ENCODE results near the gene AK4. TPM values are rescaled to one million over a fixed set of nuclear protein-coding genes. Genes with fewer than 3 reads are reported as not detected.

The AK4 gene
- total RNA-seq, 1 experiment from 2014 or later: 5.5 TPM

DNA sequence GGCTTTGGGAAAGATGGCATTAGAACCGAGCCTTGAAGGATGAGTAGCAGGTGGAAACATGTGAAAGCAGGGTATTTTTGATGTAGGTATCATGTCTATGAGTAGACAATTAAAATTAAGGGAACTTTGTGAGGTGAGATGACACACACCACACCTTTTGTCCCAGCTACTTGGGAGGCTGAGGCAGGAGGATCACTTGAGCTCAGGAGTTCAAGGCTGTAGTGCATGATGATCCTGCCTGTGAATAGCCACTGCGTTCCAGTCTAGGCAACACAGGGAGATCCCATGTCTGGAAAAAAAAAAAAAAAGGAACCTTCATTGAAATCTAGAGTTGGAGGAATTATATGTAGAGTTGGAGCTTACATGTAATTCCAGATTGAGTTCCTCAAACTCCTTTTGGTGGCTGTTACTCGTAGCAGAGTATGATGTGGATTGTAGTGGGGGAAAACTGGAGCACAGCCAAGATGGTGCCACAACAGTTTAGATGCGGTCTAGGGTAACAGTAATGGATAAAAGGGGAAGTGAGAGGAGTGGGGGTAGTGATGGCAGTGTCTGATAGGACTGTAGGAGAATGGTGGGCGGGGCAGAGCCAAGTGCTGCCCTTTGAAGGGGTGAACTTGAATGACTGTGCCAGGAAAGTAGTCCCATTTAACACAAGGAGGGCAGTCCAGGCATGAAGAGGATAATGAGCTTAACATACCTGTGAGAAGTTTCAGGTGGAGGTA, 17.4 kb downstream of the AK4 start:
- TF ChIP-seq, protein P1, sequence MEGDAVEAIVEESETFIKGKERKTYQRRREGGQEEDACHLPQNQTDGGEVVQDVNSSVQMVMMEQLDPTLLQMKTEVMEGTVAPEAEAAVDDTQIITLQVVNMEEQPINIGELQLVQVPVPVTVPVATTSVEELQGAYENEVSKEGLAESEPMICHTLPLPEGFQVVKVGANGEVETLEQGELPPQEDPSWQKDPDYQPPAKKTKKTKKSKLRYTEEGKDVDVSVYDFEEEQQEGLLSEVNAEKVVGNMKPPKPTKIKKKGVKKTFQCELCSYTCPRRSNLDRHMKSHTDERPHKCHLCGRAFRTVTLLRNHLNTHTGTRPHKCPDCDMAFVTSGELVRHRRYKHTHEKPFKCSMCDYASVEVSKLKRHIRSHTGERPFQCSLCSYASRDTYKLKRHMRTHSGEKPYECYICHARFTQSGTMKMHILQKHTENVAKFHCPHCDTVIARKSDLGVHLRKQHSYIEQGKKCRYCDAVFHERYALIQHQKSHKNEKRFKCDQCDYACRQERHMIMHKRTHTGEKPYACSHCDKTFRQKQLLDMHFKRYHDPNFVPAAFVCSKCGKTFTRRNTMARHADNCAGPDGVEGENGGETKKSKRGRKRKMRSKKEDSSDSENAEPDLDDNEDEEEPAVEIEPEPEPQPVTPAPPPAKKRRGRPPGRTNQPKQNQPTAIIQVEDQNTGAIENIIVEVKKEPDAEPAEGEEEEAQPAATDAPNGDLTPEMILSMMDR (conservative IDR thresholded peaks at IDR 0.05; ENCODE audit: low read depth, low read length): no peak
- no peak for TF ChIP-seq EZH2 (IDR thresholded peaks at IDR 0.05; ENCODE audit: borderline replicate concordance, low read depth, low read length, poor library complexity, severe bottlenecking)
- BruUV-seq (replicated peaks): no TSS peak
- H3K27ac ChIP-seq (ENCODE audit: low read depth, low read length, poor library complexity, severe bottlenecking): no peak overlapping the region
- H3K36me3 ChIP-seq (ENCODE audit: insufficient read depth, low read length, poor library complexity, severe bottlenecking): no peaks in the 10 kb centered on the region
- H3K27me3 ChIP-seq (replicated peaks; ENCODE audit: insufficient read depth, low read depth, low read length, poor library complexity): no peaks in the 10 kb centered on the region
- H3K4me1 ChIP-seq (ENCODE audit: insufficient read depth, low read length, poor library complexity, severe bottlenecking): no peaks in the 10 kb centered on the region
- H3K4me3 ChIP-seq (ENCODE audit: low read depth, low read length, poor library complexity, severe bottlenecking): no peak overlapping the region
- no peak for DNase-seq (ENCODE audit: low spot score)
- ChIA-PET CTCF (no interaction called here), POLR2A (ENCODE audit: low non-redundant PET) (no interaction called here)
- H3K9me3 ChIP-seq (ENCODE audit: low read depth, low read length, poor library complexity, severe bottlenecking): no peaks in the 10 kb centered on the region
- intact Hi-C loops (cut with micrococcal nuclease; ENCODE audit: unreplicated experiment): no loop called here

DNA sequence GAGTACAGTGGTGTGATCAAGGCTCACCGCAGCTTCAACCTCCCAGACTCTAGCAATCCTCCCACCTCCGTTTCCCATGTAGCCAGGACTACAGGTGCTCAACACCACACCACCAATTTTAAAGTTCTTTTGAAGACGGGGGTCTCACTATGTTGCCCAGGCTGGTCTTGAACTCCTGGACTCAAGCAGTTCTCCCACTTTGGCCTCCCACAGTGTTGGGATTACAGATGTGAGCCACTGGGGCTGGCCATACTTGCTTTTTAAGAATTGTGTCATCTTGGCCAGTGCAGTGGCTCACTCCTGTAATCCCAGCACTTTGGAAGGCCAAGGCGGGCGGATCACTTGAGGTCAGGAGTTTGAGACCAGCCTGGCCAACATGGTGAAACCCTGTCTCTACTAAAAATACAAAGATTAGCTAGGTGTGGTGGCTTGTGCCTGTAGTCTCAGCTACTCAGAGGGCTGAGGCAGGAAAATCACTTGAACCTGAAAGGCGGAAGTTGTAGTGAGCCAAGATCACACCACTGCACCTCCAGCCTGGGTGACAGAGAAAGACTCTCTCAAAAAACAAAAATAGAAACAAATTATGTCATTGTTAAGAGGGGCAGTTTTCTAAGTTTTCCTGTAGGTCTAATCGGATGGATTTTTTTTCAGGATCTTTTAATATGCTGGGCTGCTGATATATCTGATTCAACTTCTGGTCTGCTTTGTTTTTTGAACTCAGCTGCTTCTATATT, 18.7 kb downstream of the AK4 start:
- Histone ChIP-seq H3K4me3 (ENCODE audit: low read depth, low read length, poor library complexity, severe bottlenecking) (no peak overlapping the region), H3K9me3 (ENCODE audit: low read depth, low read length, poor library complexity, severe bottlenecking) (no peaks in the 10 kb centered on the region), H3K27me3 (replicated peaks; ENCODE audit: insufficient read depth, low read depth, low read length, poor library complexity) (no peaks in the 10 kb centered on the region), H3K4me1 (ENCODE audit: insufficient read depth, low read length, poor library complexity, severe bottlenecking) (no peaks in the 10 kb centered on the region), H3K36me3 (ENCODE audit: insufficient read depth, low read length, poor library complexity, severe bottlenecking) (no peaks in the 10 kb centered on the region), H3K27ac (ENCODE audit: low read depth, low read length, poor library complexity, severe bottlenecking) (no peak overlapping the region)
- POLR2A ChIA-PET (ENCODE audit: low non-redundant PET): interaction anchor here (0.6 kb wide), 1 partner anchor 17 kb away, joined by 5 read pairs; no protein-coding TSS in a partner anchor
- TF ChIP-seq, protein P1 (conservative IDR thresholded peaks at IDR 0.05; ENCODE audit: low read depth, low read length): no peak
- TF ChIP-seq EZH2 (IDR thresholded peaks at IDR 0.05; ENCODE audit: borderline replicate concordance, low read depth, low read length, poor library complexity, severe bottlenecking): no peak
- BruUV-seq (replicated peaks): no TSS peak
- DNase-seq (ENCODE audit: low spot score): no peak
- intact Hi-C loops (cut with micrococcal nuclease; ENCODE audit: unreplicated experiment): no loop called here
- CTCF ChIA-PET: no interaction called here

DNA sequence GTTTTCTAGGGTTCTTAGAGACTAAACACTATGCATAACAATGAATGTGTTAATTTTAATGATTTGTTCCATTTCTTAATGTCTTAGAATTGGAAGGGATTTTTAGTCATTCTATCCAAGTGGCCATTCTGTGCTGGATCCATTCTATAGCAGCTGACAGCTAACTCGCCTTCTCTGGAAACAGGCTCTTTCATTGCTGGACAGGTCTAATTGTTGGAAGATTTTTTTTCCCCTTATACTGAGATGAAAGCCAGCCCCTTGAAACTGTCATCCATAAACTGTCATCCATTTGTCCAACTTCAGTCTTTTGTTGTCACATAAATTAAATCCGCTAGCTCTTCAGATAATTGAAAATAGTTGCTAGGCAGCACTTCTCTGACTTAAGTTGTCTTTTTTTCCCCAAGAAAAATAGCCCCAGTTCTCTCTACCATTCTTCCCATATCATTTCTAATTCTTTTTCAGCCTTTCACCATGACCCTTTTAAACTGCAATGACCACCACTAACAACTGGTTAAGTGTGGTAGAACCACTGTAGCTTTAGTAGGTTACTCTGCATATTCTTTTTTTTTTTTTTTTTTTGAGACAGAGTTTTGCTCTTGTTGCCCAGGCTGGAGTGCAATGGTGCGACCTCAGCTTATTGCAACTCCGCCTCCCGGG, 19.7 kb downstream of the AK4 start:
- no peak for DNase-seq (ENCODE audit: low spot score)
- Histone ChIP-seq H3K4me3 (ENCODE audit: low read depth, low read length, poor library complexity, severe bottlenecking) (no peak overlapping the region), H3K36me3 (ENCODE audit: insufficient read depth, low read length, poor library complexity, severe bottlenecking) (no peaks in the 10 kb centered on the region), H3K27me3 (replicated peaks; ENCODE audit: insufficient read depth, low read depth, low read length, poor library complexity) (no peaks in the 10 kb centered on the region), H3K27ac (ENCODE audit: low read depth, low read length, poor library complexity, severe bottlenecking) (no peak overlapping the region), H3K4me1 (ENCODE audit: insufficient read depth, low read length, poor library complexity, severe bottlenecking) (no peaks in the 10 kb centered on the region), H3K9me3 (ENCODE audit: low read depth, low read length, poor library complexity, severe bottlenecking) (no peaks in the 10 kb centered on the region)
- ChIA-PET POLR2A (ENCODE audit: low non-redundant PET) (no interaction called here), CTCF (no interaction called here)
- TF ChIP-seq, protein P1 (conservative IDR thresholded peaks at IDR 0.05; ENCODE audit: low read depth, low read length): no peak
- no peak for TF ChIP-seq EZH2 (IDR thresholded peaks at IDR 0.05; ENCODE audit: borderline replicate concordance, low read depth, low read length, poor library complexity, severe bottlenecking)
- intact Hi-C loops (cut with micrococcal nuclease; ENCODE audit: unreplicated experiment): no loop called here
- BruUV-seq (replicated peaks): no TSS peak
